GM21367 (cell line): ENCODE measurements around the gene PCBP3.
"Not testable (repeated sequence)": the region's sequence is repeated elsewhere in the genome, so short reads cannot be mapped to it uniquely, and the experiment has no call there.

ENCODE experiments used
- ATAC-seq: cut with Tn5 transposase; IDR thresholded peaks from one replicate; pipeline ENCODE4 v1.9.1; 2021; ENCODE audit not compliant: unreplicated experiment

Gene PCBP3

GRCh38 chr21:45634511-45635183, 8.9 kb upstream of the PCBP3 start:
- ATAC-seq = no peak

GRCh38 chr21:45635271-45636151, 8.0 kb upstream of the PCBP3 start:
- no peak for ATAC-seq

GRCh38 chr21:45636459-45636858, 7.1 kb upstream of the PCBP3 start:
- no peak for ATAC-seq

GRCh38 chr21:45636951-45637646, 6.4 kb upstream of the PCBP3 start:
- ATAC-seq = no peak

GRCh38 chr21:45637883-45638282, 5.6 kb upstream of the PCBP3 start:
- no peak for ATAC-seq

- ATAC-seq = no peak
Measured at GRCh38 chr21:45638707-45639106, 4.8 kb upstream of the PCBP3 start.

- ATAC-seq = no peak
Measured at GRCh38 chr21:45639206-45640000, 4.1 kb upstream of the PCBP3 start.

GRCh38 chr21:45640001-45640887, 3.3 kb upstream of the PCBP3 start:
- no peak for ATAC-seq

- no peak for ATAC-seq
Measured at GRCh38 chr21:45640888-45641479, 2.5 kb upstream of the PCBP3 start.

GRCh38 chr21:45641480-45642035, 2.0 kb upstream of the PCBP3 start:
- no peak for ATAC-seq

GRCh38 chr21:45642122-45642813, 1.3 kb upstream of the PCBP3 start:
- ATAC-seq = no peak

GRCh38 chr21:45644041-45644906, 749 bp downstream of the PCBP3 start:
- ATAC-seq = no peak

GRCh38 chr21:45651921-45652320, 8.4 kb downstream of the PCBP3 start:
- no peak for ATAC-seq

- ATAC-seq = no peak
Measured at GRCh38 chr21:45655124-45655523, 11.6 kb downstream of the PCBP3 start.

GRCh38 chr21:45656114-45656513, 12.6 kb downstream of the PCBP3 start:
- not testable (repeated sequence) for ATAC-seq

GRCh38 chr21:45661913-45662622, 18.5 kb downstream of the PCBP3 start:
- ATAC-seq = not testable (repeated sequence)

GRCh38 chr21:45662623-45663245, 19.2 kb downstream of the PCBP3 start:
- ATAC-seq = not testable (repeated sequence)
